GM12878 (cell line): ENCODE data around the gene SH2D6. TPM values are rescaled to one million over a fixed set of nuclear protein-coding genes. Genes with fewer than 3 reads are reported as not detected.

Source experiments
- ATAC-seq: fragments of 200-7000 bp; cut with Tn5 transposase; 3 replicates; pipeline ENCODE4 v1.9.1; 2020; ENCODE audit warnings: mild to moderate bottlenecking, moderate library complexity
- BruUV-seq: library from RNA; stranded (reverse); fragments of 400-500 nt; replicated peaks from 2 replicates; lab custom pipeline; 2021; lab: Mats Ljungman, UMichigan
- CTCF ChIA-PET: fragments of 300-600 bp; sonication (Branson Sonifier 250); formaldehyde crosslinking; extraction: SDS; loops from one replicate; lab custom pipeline; 2021; ENCODE audit warnings: inconsistent platforms; lab: Yijun Ruan, JAX
- POLR2A ChIA-PET: fragments of 350-600 bp; formaldehyde crosslinking; extraction: SDS; loops from one replicate; lab custom pipeline; 2021; ENCODE audit warnings: inconsistent platforms; lab: Charles Lee
- RAD21 ChIA-PET: fragments of 300-600 bp; sonication (Branson Sonifier 250); formaldehyde crosslinking; loops from one replicate; lab custom pipeline; 2023; ENCODE audit warnings: antibody characterized with exemption; ENCODE audit not compliant: unreplicated experiment; lab: Charles Lee
- SMC1A ChIA-PET: fragments of 300-600 bp; sonication (Branson Sonifier 250); formaldehyde crosslinking; loops from one replicate; lab custom pipeline; 2023; ENCODE audit not compliant: unreplicated experiment, uncharacterized antibody; lab: Charles Lee
- DNase-seq: peaks from one replicate; pipeline ENCODE4 v3.0.0-alpha.2; 2011; ENCODE audit warnings: low read depth, low spot score
- FAIRE-seq: peaks from 3 replicates; lab custom pipeline; 2011; peaks lifted over from hg19 to GRCh38; lab: Jason Lieb, UNC
- H2AFZ ChIP-seq: 2 replicates; pipeline ENCODE4 v1.6.0; 2011; ENCODE audit warnings: low read depth, low read length, control low read depth; ENCODE audit not compliant: control insufficient read depth
- H3K27ac ChIP-seq: 2 replicates; pipeline ENCODE4 v1.5.1; 2011; ENCODE audit warnings: control low read depth; ENCODE audit not compliant: control insufficient read depth, insufficient read depth
- H3K27me3 ChIP-seq, 2 experiments: replicated peaks in 1 of 2; 2 replicates each; pipeline versions ENCODE4 v1.6.0 to v1.6.1; 2011; ENCODE audit warnings: low read length in 1 of 2; ENCODE audit not compliant: control insufficient read depth in 2 of 2, insufficient read depth in 2 of 2
- H3K36me3 ChIP-seq, 2 experiments: 2 replicates each; pipeline ENCODE4 v1.5.1; 2011; ENCODE audit warnings: low read length in 1 of 2; ENCODE audit not compliant: control insufficient read depth in 2 of 2, insufficient read depth in 2 of 2
- H3K4me1 ChIP-seq: 2 replicates; pipeline ENCODE4 v1.6.1; 2011; ENCODE audit warnings: mild to moderate bottlenecking, low read length, moderate library complexity, mixed read lengths; ENCODE audit not compliant: control insufficient read depth, insufficient read depth
- H3K4me2 ChIP-seq: 2 replicates; pipeline ENCODE4 v1.6.0; 2011; ENCODE audit warnings: control low read depth; ENCODE audit not compliant: control insufficient read depth, insufficient read depth
- H3K4me3 ChIP-seq: fragments of 200-600 bp; sonication (generic); 2 replicates; pipeline ENCODE4 v1.5.1; 2016
- H3K79me2 ChIP-seq: 2 replicates; pipeline ENCODE4 v1.6.0; 2011; ENCODE audit warnings: low read length; ENCODE audit not compliant: control insufficient read depth, insufficient read depth
- H3K9ac ChIP-seq: 2 replicates; pipeline ENCODE4 v1.8.0; 2011; ENCODE audit warnings: low read length, control low read depth, mixed read lengths; ENCODE audit not compliant: control insufficient read depth, insufficient read depth
- H3K9me3 ChIP-seq: replicated peaks from 3 replicates; pipeline ENCODE4 v1.5.1; 2011; ENCODE audit warnings: mild to moderate bottlenecking, low read length; ENCODE audit not compliant: control insufficient read depth, insufficient read depth
- H4K20me1 ChIP-seq: 2 replicates; pipeline ENCODE4 v1.6.0; 2011; ENCODE audit not compliant: control insufficient read depth, insufficient read depth
- ASH2L ChIP-seq: fragments of 300-600, 200-600 bp; sonication (generic); IDR thresholded peaks from 2 replicates; pipeline ENCODE4 v1.6.1; 2017; ENCODE audit warnings: low read depth, mild to moderate bottlenecking, borderline replicate concordance
- BCL11A ChIP-seq: IDR thresholded peaks from 2 replicates; pipeline ENCODE4 v1.6.1; 2011; ENCODE audit warnings: low read depth, low read length
- DPF2 ChIP-seq: fragments of 450-650 bp; IDR thresholded peaks from 2 replicates; pipeline ENCODE4 v1.6.1; 2017; ENCODE audit warnings: mild to moderate bottlenecking
- HDAC2 ChIP-seq: fragments of 200-600 bp; sonication (generic); IDR thresholded peaks from 2 replicates; pipeline ENCODE4 v1.6.1; 2017
- JUND ChIP-seq: IDR thresholded peaks from 2 replicates; pipeline ENCODE4 v1.6.1; 2012; ENCODE audit warnings: low read depth, mild to moderate bottlenecking, low read length, improper control_type of control experiment, moderate library complexity
- KAT2A ChIP-seq: conservative IDR thresholded peaks from 2 replicates; pipeline ENCODE4 v1.6.1; 2011; ENCODE audit warnings: low read depth, low read length; ENCODE audit not compliant: control insufficient read depth
- MYB ChIP-seq: fragments of 150-350 bp; IDR thresholded peaks from 2 replicates; pipeline ENCODE4 v1.6.1; 2014; ENCODE audit warnings: mild to moderate bottlenecking, low read depth, low read length, borderline replicate concordance
- RBBP5 ChIP-seq: fragments of 200-600 bp; sonication (generic); conservative IDR thresholded peaks from 2 replicates; pipeline ENCODE4 v1.6.1; 2016
- RCOR1 ChIP-seq: conservative IDR thresholded peaks from 2 replicates; pipeline ENCODE4 v1.6.1; 2012; ENCODE audit warnings: low read depth, low read length, improper control_type of control experiment
- STAT3 ChIP-seq: IDR thresholded peaks from 2 replicates; pipeline ENCODE4 v1.6.1; 2011; ENCODE audit warnings: low read depth, low read length, improper control_type of control experiment
- WRNIP1 ChIP-seq: IDR thresholded peaks from 2 replicates; pipeline ENCODE4 v1.6.1; 2011; ENCODE audit warnings: low read depth, low read length, improper control_type of control experiment, borderline replicate concordance
- WGBS: methylation state at CpG from one replicate; pipeline ENCODE4 v1.1.6; 2016; ENCODE audit warnings: low lambda C conversion rate; ENCODE audit not compliant: insufficient replicate concordance, insufficient coverage; ENCODE audit errors: missing lambda C conversion rate; 5-methylcytosine and 5-hydroxymethylcytosine counted together
- in situ Hi-C: fragments of 300-500 bp; cut with MboI; formaldehyde crosslinking; loops from 9 replicates; pipeline ENCODE4 v1.14.3; 2018; ENCODE audit warnings: mixed read lengths
- intact Hi-C: fragments of 100-400 bp; cut with micrococcal nuclease; formaldehyde crosslinking; loops from one replicate; pipeline ENCODE4 v1.14.2; 2022; ENCODE audit not compliant: unreplicated experiment
- polyA plus RNA-seq, 11 experiments: library from polyadenylated mRNA; depleted of rRNA in 4 of 11; unstranded in 6 of 11; stranded (reverse) in 5 of 11; fragments of >200 nt; fragmentation: Nextera tagmentation in 4 of 11; fragmentation: Illumina TruSeq in 1 of 11; extraction: Ambion mirVana in 4 of 11; extraction: Trizol in 1 of 11; gene quantifications; 1 replicate in 1 of 11; 2 replicates in 10 of 11; pipeline versions ENCODE4 v1.2.1 to v1.2.3, GENCODE V29; 2011 to 2016; ENCODE audit warnings: inconsistent platforms in 2 of 11, missing spikeins in 2 of 11, low read depth in 1 of 11
- total RNA-seq, 4 experiments: library from RNA; depleted of rRNA in 3 of 4; stranded (reverse); fragments of >200 nt in 3 of 4; fragmentation: Illumina TruSeq in 1 of 4; extraction: Trizol in 1 of 4; gene quantifications; 2 replicates each; pipeline versions ENCODE4 v1.2.1 to v1.2.3, GENCODE V29; 2013 to 2021
- TF ChIP-seq, protein P1 (sequence below): fragments of 450-650 bp; IDR thresholded peaks from 2 replicates; pipeline ENCODE4 v1.6.1; 2017; ENCODE audit warnings: antibody characterized with exemption, mild to moderate bottlenecking, moderate library complexity
- TF ChIP-seq, protein P2 (sequence below): fragments of 450-650 bp; IDR thresholded peaks from 2 replicates; pipeline ENCODE4 v1.6.1; 2016; ENCODE audit warnings: mild to moderate bottlenecking, moderate library complexity, borderline replicate concordance

The SH2D6 gene
- total and polyA plus RNA-seq, 10 of the 15 experiments (the other 5 are each of a cell fraction or from before 2014, with no cell fraction given) = 0.23 to 0.59 (median 0.34) TPM; not detected in 6

DNA sequence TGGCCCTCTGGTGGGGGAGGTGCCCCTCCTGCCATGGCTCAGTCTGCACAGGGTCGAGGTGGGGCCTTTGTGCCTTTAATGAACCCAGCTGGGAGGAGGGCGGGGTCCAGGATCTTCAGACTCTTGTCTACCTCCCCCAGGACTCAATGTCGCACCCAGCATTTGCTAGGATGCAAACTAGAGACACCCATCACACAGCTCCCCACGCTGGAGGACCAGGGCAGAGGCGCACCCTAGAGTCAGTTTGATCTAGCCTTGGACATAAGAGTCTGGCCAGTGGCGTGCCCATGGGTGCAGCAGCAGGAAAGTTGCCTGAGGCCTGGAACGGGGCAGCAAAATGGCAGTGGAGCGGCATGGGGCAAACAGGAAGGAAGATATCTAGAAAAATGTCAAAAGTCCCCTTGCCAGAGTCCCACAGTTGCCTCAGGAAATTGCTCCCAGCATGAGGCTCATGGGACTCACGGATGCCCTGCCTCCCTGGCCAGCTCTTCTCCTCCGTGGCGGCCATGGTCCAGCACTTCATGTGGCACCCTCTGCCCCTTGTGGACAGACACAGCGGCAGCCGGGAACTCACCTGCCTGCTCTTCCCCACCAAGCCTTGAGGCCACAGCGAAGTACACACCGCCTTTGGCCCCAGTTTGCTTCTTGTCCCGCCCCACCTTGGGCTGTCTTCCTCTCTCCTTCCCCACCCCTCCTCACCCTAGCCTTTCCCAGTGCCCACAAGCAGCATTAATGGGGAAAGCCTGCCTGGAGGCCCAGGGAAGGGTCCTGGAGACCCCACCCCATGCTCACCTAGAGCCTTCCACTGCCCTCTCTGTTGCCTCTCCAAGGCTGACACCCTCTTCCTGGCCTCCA is 17.7 kb downstream of the SH2D6 start (continued):
- TF ChIP-seq, protein P1, sequence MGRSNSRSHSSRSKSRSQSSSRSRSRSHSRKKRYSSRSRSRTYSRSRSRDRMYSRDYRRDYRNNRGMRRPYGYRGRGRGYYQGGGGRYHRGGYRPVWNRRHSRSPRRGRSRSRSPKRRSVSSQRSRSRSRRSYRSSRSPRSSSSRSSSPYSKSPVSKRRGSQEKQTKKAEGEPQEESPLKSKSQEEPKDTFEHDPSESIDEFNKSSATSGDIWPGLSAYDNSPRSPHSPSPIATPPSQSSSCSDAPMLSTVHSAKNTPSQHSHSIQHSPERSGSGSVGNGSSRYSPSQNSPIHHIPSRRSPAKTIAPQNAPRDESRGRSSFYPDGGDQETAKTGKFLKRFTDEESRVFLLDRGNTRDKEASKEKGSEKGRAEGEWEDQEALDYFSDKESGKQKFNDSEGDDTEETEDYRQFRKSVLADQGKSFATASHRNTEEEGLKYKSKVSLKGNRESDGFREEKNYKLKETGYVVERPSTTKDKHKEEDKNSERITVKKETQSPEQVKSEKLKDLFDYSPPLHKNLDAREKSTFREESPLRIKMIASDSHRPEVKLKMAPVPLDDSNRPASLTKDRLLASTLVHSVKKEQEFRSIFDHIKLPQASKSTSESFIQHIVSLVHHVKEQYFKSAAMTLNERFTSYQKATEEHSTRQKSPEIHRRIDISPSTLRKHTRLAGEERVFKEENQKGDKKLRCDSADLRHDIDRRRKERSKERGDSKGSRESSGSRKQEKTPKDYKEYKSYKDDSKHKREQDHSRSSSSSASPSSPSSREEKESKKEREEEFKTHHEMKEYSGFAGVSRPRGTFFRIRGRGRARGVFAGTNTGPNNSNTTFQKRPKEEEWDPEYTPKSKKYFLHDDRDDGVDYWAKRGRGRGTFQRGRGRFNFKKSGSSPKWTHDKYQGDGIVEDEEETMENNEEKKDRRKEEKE = no peak
- TF ChIP-seq KAT2A (no peak), MYB (no peak), WRNIP1 (no peak), STAT3 (no peak)
- TF ChIP-seq, all 136 proteins: peak for 0

GRCh38 chr2:85436836-85437487 is 18.4 kb downstream of the SH2D6 start:
- Histone ChIP-seq H3K79me2 (no peaks in the 10 kb centered on the region), H4K20me1 (no peaks in the 10 kb centered on the region), H3K27ac (no peak overlapping the region), H3K4me3 (no peak overlapping the region), H3K9me3 (no peaks in the 10 kb centered on the region), H3K4me2 (peak overlapping the region; percentile 67), H3K27me3 (no peaks in the 10 kb centered on the region), H3K4me1 (peaks cover 8% of the 10 kb centered on the region; the same call in 1 of the 2 replicates), H3K9ac (0 out of 2 replicates have a peak overlapping the region, but pooled peaks have one; percentile 4), H3K36me3 (no peaks in the 10 kb centered on the region), H2AFZ (peak overlapping the region; percentile 87)
- intact Hi-C loops = no loop called here
- FAIRE-seq (no peak), ATAC-seq (peak; percentile 2; the same call in 1 of the 3 replicates), DNase-seq (no peak)
- ChIA-PET CTCF (interaction anchor here (0.6 to 1.8 kb wide), 6 partner anchors 16 to 311 kb away, joined by 3 to 8 read pairs (median 4); no protein-coding TSS in a partner anchor), SMC1A (interaction anchor here (0.6 to 3.2 kb wide), 3 partner anchors 17 to 1268 kb away, joined by 3 to 18 read pairs (median 6); partner anchors contain the start of gene MAT2A), RAD21 (interaction anchor here (0.6 to 2.2 kb wide), 6 partner anchors 18 to 1005 kb away, joined by 3 to 16 read pairs (median 6); partner anchors contain the start of genes KDM3A, MAT2A and SH2D6), POLR2A (interaction anchor here (0.8 to 2.4 kb wide), 6 partner anchors 10 to 122 kb away, joined by 5 to 11 read pairs (median 6); partner anchors contain the start of genes MAT2A and SH2D6)
- 60% methylated on average over 10 of the region's 10 CpGs for WGBS
- in situ Hi-C loops = no loop called here
- BruUV-seq = no TSS peak
- no peak for TF ChIP-seq MYB
- TF ChIP-seq, protein P2, sequence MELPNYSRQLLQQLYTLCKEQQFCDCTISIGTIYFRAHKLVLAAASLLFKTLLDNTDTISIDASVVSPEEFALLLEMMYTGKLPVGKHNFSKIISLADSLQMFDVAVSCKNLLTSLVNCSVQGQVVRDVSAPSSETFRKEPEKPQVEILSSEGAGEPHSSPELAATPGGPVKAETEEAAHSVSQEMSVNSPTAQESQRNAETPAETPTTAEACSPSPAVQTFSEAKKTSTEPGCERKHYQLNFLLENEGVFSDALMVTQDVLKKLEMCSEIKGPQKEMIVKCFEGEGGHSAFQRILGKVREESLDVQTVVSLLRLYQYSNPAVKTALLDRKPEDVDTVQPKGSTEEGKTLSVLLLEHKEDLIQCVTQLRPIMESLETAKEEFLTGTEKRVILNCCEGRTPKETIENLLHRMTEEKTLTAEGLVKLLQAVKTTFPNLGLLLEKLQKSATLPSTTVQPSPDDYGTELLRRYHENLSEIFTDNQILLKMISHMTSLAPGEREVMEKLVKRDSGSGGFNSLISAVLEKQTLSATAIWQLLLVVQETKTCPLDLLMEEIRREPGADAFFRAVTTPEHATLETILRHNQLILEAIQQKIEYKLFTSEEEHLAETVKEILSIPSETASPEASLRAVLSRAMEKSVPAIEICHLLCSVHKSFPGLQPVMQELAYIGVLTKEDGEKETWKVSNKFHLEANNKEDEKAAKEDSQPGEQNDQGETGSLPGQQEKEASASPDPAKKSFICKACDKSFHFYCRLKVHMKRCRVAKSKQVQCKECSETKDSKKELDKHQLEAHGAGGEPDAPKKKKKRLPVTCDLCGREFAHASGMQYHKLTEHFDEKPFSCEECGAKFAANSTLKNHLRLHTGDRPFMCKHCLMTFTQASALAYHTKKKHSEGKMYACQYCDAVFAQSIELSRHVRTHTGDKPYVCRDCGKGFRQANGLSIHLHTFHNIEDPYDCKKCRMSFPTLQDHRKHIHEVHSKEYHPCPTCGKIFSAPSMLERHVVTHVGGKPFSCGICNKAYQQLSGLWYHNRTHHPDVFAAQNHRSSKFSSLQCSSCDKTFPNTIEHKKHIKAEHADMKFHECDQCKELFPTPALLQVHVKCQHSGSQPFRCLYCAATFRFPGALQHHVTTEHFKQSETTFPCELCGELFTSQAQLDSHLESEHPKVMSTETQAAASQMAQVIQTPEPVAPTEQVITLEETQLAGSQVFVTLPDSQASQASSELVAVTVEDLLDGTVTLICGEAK = no peak
- TF ChIP-seq ASH2L = no peak
- no peak for TF ChIP-seq RBBP5
- TF ChIP-seq RCOR1 = no peak
- TF ChIP-seq BCL11A = no peak
- no peak for TF ChIP-seq DPF2
- no peak for TF ChIP-seq JUND
- TF ChIP-seq HDAC2 = no peak
